22Rv1 (cell line): ENCODE measurements around the gene TP53INP2.
A peak's percentile ranks its signal among the peaks of the same experiment; 100 is the strongest.
"Not testable (repeated sequence)": the region's sequence is repeated elsewhere in the genome, so short reads cannot be mapped to it uniquely, and the experiment has no call there.

Experiments used
- H3K27ac ChIP-seq: fragments of 450-650 bp; 2 replicates; pipeline ENCODE4 v1.5.1; 2017
- ZFX ChIP-seq: fragments of 450-650 bp; IDR thresholded peaks from 2 replicates; pipeline ENCODE4 v1.6.1; 2017; ENCODE audit warnings: antibody characterized with exemption, borderline replicate concordance
- TF ChIP-seq, protein P1 (sequence below): fragments of 450-650 bp; IDR thresholded peaks from 2 replicates; pipeline ENCODE4 v1.5.1; 2017; ENCODE audit warnings: mild to moderate bottlenecking

TP53INP2 gene

GRCh38 chr20:34711813-34712430 lies 7.8 kb downstream of the TP53INP2 start:
- TF ChIP-seq, protein P1, sequence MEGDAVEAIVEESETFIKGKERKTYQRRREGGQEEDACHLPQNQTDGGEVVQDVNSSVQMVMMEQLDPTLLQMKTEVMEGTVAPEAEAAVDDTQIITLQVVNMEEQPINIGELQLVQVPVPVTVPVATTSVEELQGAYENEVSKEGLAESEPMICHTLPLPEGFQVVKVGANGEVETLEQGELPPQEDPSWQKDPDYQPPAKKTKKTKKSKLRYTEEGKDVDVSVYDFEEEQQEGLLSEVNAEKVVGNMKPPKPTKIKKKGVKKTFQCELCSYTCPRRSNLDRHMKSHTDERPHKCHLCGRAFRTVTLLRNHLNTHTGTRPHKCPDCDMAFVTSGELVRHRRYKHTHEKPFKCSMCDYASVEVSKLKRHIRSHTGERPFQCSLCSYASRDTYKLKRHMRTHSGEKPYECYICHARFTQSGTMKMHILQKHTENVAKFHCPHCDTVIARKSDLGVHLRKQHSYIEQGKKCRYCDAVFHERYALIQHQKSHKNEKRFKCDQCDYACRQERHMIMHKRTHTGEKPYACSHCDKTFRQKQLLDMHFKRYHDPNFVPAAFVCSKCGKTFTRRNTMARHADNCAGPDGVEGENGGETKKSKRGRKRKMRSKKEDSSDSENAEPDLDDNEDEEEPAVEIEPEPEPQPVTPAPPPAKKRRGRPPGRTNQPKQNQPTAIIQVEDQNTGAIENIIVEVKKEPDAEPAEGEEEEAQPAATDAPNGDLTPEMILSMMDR, result no peak
- no peak for TF ChIP-seq ZFX

DNA sequence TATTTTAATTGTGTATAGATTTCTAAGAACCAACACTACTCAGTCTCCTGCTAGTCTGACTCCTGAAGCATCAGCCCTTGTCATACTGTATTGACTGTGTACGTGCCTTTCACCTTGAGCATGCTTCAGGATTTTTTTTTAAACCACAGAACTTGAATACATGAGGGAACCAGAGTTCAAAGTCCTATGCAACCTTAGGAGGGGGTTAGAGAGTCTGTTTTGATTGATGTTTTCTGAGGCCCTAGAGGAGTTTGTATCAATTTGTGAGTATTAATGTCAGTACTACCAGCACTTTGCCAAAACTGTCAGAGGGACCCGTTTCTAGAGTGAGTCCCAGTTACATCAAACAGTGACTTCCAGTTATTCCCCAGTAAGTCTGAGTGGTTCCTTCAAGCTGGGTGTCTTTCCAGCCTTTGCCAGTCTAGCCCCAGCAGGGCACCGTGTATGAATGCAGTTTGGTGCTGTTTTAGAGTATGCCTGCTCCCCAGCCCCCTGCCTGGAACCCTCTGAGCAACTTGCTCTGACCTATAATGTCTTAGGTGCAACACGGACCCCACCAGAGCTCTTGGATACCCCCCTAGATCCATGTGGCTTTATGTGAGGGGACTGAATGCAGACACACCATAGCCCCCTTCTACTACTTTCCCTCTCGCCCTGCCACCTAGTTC lies 8.5 kb downstream of the TP53INP2 start:
- 0 out of 2 replicates have a peak overlapping the region, but pooled peaks have one; percentile 10 for H3K27ac ChIP-seq
- TF ChIP-seq, protein P1, result no peak
- no peak for TF ChIP-seq ZFX

More at GRCh38 chr20:34711813-34712430, 7.8 kb downstream of the TP53INP2 start:
- H3K27ac ChIP-seq, result 0 out of 2 replicates have a peak overlapping the region, but pooled peaks have one; percentile 10

GRCh38 chr20:34713194-34713943 lies 9.2 kb downstream of the TP53INP2 start:
- TF ChIP-seq, protein P1, result no peak
- TF ChIP-seq ZFX, result no peak
- H3K27ac ChIP-seq, result no peak overlapping the region

- H3K27ac ChIP-seq, result not testable (repeated sequence)
Observed at GRCh38 chr20:34713944-34714515, 9.9 kb downstream of the TP53INP2 start.

DNA sequence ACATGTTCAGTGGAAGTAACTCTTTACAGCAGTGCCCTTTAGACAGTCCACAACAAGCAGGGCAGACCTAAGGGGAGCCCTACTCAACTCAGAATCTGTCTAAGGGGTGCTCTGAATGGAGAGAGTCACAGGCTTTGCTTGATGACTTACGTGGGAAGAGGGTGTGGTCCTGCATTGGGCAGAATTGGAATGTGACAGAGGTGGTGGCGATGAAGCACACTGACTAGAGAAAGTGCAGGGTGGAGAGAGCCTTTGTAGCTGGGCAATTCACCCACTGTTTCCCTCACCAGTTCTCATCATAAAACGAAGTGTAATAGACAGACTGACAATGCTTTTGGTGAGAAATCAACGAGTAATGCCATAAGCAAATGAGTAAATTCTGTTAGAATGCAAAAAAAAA lies 11.2 kb downstream of the TP53INP2 start:
- no peak for TF ChIP-seq ZFX
- TF ChIP-seq, protein P1, result no peak
- H3K27ac ChIP-seq, result no peak overlapping the region

DNA sequence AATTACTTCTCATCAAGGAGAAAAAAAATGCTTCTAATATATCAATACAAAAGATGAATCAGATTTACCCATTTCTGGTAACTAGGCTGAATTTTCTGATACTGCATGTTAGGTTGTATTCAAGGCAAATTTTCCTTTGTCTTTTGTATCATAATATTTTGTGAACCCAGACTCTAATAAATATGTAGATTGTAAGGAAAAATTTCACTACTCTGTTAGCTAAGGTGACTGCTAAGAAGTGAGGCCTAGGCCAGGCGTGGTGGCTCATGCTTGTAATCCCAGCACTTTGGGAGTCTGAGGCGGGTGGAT lies 12.7 kb downstream of the TP53INP2 start:
- 0 out of 2 replicates have a peak overlapping the region, but pooled peaks have one; percentile 4 for H3K27ac ChIP-seq
- no peak for TF ChIP-seq ZFX

- TF ChIP-seq, protein P1, result no peak
- TF ChIP-seq ZFX, result no peak
- no peak overlapping the region for H3K27ac ChIP-seq
Observed at GRCh38 chr20:34717230-34718095, 13.3 kb downstream of the TP53INP2 start.

GRCh38 chr20:34719242-34720017 lies 15.3 kb downstream of the TP53INP2 start:
- not testable (repeated sequence) for H3K27ac ChIP-seq
